Liver (tissue), 3 donors: ENCODE results near the gene THSD4.

Source experiments
- YY1 ChIP-seq: IDR thresholded peaks from 2 replicates; pipeline ENCODE4 v1.6.1; 2016; ENCODE audit warnings: antibody characterized with exemption, mild to moderate bottlenecking
- TF ChIP-seq, protein P1 (sequence below): IDR thresholded peaks from 2 replicates; pipeline ENCODE4 v1.6.1; 2016; ENCODE audit warnings: antibody characterized with exemption
- TF ChIP-seq, protein P2 (sequence below): fragments of 150-350 bp; IDR thresholded peaks from 2 replicates; pipeline ENCODE4 v1.5.1; 2017; ENCODE audit warnings: improper control_type of control experiment, low read depth, low read length; ENCODE audit not compliant: missing input control
- donor health status: healthy.
- donor health status: healthy.

DNA sequence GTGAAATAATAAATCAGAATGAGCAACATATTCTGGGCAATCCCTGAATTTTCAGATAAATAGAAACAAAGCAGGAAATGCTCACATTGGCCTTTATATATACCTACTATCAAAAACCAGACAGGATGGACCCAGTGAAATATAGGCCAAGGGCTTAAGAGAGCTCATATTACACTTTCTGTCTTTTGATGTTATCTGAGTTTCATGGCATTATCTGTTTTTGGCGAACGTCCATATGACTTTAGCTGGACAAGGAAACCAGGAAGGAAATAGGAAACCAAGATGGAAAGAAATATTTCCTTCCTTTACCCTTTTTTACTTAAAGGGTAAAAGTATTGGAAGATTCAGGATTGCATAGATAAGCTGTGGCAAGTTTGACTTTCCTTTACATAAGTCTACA is 274.8 kb downstream of the THSD4 start:
- TF ChIP-seq, protein P1, sequence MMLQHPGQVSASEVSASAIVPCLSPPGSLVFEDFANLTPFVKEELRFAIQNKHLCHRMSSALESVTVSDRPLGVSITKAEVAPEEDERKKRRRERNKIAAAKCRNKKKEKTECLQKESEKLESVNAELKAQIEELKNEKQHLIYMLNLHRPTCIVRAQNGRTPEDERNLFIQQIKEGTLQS: no peak
- TF ChIP-seq, protein P2, sequence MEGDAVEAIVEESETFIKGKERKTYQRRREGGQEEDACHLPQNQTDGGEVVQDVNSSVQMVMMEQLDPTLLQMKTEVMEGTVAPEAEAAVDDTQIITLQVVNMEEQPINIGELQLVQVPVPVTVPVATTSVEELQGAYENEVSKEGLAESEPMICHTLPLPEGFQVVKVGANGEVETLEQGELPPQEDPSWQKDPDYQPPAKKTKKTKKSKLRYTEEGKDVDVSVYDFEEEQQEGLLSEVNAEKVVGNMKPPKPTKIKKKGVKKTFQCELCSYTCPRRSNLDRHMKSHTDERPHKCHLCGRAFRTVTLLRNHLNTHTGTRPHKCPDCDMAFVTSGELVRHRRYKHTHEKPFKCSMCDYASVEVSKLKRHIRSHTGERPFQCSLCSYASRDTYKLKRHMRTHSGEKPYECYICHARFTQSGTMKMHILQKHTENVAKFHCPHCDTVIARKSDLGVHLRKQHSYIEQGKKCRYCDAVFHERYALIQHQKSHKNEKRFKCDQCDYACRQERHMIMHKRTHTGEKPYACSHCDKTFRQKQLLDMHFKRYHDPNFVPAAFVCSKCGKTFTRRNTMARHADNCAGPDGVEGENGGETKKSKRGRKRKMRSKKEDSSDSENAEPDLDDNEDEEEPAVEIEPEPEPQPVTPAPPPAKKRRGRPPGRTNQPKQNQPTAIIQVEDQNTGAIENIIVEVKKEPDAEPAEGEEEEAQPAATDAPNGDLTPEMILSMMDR: no peak
- no peak for TF ChIP-seq YY1
